ENCODE data around the gene SLC2A4.

The SLC2A4 gene

DNA sequence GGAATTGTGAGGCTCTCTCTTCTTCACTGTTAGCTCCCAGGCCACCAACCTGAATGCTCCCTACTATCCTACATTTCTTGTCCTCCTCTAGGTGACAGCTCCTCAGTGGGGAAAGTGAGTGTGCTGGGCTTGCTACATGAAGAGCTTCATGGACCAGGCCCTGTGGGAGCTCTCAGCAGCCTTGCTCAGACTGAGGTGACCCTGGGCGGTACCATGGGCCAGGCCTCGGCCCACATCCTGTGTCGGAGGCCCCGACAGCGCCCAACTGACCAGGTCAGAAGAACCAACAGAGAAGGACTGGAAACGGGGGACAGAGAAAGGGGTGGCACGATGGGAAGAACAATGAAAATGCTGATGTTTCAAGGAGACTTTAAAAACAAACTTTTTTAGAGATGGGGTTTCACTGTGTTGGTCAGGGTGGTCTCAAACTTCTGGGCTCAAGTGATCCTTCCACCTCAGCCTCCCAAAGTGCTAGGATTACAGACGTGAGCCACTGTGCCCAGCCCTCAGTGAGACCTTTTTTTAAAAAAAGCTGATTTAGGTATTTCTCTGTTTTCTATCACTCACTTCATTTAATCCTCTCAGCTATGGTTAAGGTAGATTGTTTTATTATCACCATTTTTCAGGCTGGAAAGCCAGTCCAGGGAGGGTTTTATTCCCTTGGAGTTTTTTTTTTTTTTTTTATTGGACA lies 24.6 kb upstream of the SLC2A4 start:
- FAIRE-seq (no peak), DNase-seq (ENCODE audit: insufficient read length, low spot score) (no peak)
- TF ChIP-seq, protein P1, sequence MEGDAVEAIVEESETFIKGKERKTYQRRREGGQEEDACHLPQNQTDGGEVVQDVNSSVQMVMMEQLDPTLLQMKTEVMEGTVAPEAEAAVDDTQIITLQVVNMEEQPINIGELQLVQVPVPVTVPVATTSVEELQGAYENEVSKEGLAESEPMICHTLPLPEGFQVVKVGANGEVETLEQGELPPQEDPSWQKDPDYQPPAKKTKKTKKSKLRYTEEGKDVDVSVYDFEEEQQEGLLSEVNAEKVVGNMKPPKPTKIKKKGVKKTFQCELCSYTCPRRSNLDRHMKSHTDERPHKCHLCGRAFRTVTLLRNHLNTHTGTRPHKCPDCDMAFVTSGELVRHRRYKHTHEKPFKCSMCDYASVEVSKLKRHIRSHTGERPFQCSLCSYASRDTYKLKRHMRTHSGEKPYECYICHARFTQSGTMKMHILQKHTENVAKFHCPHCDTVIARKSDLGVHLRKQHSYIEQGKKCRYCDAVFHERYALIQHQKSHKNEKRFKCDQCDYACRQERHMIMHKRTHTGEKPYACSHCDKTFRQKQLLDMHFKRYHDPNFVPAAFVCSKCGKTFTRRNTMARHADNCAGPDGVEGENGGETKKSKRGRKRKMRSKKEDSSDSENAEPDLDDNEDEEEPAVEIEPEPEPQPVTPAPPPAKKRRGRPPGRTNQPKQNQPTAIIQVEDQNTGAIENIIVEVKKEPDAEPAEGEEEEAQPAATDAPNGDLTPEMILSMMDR (IDR thresholded peaks at IDR 0.05; ENCODE audit: insufficient read depth, missing control alignments) = no peak

DNA sequence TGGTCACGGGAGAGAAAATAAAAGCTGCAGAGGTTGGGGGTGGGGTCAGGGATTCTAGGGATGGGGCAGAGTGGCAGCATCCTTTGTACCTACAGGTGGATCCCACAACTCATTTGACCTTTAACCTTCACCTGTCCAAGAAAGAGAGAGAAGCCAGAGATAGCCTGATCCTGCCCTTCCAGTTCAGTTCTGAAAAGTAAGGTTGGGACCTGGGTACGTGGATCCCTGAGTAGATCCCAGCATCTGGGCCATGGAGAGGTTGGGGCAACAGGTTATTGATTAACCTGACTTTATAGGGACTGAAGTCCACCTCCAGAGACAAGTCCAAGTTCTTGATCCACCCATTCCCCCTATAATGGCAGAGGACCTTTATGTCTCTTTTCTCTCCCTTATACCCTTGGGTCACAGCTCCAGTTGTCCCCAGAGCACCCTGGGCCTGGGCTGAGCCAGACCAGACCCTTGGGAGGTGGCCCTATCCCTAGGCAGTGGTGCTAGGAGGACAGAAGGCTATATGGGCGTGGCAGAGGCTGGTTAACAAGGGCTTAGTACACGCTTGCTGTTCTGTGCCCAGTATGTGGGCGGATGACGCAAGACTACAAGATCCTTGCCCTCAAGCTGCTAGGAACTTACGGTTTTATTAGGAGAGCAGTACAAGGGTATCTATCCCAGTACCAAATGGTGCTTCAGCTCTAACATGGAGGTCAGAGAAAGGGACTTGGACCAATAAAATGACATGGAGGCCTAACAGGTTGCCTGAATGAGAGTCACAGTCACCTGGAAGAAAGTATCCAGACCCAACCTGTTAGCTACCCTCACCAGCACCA lies 22.6 kb upstream of the SLC2A4 start:
- DNase-seq (ENCODE audit: insufficient read length, low spot score) = no peak
- no peak for FAIRE-seq
- TF ChIP-seq, protein P1 (IDR thresholded peaks at IDR 0.05; ENCODE audit: insufficient read depth, missing control alignments) = no peak

GRCh38 chr17:7259555-7259889 lies 22.0 kb upstream of the SLC2A4 start:
- DNase-seq (ENCODE audit: insufficient read length, low spot score) (no peak), FAIRE-seq (no peak)
- TF ChIP-seq, protein P1 (IDR thresholded peaks at IDR 0.05; ENCODE audit: insufficient read depth, missing control alignments) = no peak

- FAIRE-seq (no peak), DNase-seq (ENCODE audit: insufficient read length, low spot score) (no peak)
- TF ChIP-seq, protein P1 (IDR thresholded peaks at IDR 0.05; ENCODE audit: insufficient read depth, missing control alignments) = no peak
These were observed 21.4 kb upstream of the SLC2A4 start for GRCh38 chr17:7260151-7260550.

GRCh38 chr17:7260651-7261378 lies 20.7 kb upstream of the SLC2A4 start:
- DNase-seq (ENCODE audit: insufficient read length, low spot score) (no peak), FAIRE-seq (no peak)
- TF ChIP-seq, protein P1 (IDR thresholded peaks at IDR 0.05; ENCODE audit: insufficient read depth, missing control alignments) = no peak

DNA sequence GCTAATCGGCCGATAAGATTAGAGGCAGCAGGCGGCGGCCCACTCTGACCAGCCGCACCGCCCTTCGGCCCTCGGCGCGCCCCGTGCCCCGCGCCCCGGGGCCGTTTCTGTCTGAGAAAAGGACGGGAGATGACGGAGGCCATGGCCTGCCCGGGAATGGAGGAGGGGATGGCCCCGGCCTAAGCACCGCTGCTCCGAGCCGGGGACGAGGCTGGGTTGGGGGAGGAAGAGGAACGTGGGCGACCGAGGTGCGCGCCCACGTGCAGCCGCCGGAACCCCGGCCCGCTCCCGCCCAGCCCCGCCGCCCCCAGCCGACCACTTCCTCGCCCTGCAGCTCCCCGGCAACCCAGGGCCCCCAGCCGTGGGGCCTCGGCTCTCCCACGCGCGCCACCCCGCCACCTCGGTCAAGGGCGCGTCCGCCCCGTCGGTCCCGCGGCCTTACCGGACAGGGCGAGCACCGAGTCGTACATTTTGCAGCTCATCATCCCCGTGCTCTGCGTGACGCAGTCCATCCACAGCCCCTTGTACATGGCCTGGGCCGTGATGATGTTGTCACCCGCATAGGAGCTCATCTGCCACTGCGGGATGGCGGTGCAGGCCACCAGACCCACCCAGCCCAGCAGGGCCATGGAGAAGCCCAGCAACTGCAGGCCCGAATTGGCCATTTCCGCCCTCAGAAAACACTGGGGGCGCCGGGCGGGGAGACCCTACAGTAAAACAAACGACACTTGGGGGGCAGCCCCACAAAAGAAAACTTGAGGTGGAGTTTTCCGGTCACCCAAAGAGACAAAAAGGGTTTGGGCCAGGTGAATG lies 19.9 kb upstream of the SLC2A4 start:
- TF ChIP-seq, protein P1 (IDR thresholded peaks at IDR 0.05; ENCODE audit: insufficient read depth, missing control alignments) = no peak
- FAIRE-seq (no peak), DNase-seq (ENCODE audit: insufficient read length, low spot score) (no peak)
